CD4-positive, alpha-beta T cell (primary cell): Measurements from ENCODE around the gene ABHD5. TPM values are rescaled to one million over a fixed set of nuclear protein-coding genes. Genes with fewer than 3 reads are reported as not detected.

Source experiments
- ATAC-seq: fragments of 200-7000 bp; cut with Tn5 transposase; one replicate; pipeline ENCODE4 v1.10.0; 2022; ENCODE audit warnings: mild to moderate bottlenecking; ENCODE audit not compliant: poor library complexity
- CTCF ChIA-PET: fragments of 350-600 bp; sonication (Branson Sonifier 250); formaldehyde crosslinking; loops from one replicate; lab custom pipeline; 2021; ENCODE audit warnings: antibody characterized with exemption, inconsistent platforms; lab: Charles Lee
- POLR2A ChIA-PET: fragments of 350-600 bp; sonication (Branson Sonifier 250); formaldehyde crosslinking; loops from one replicate; lab custom pipeline; 2021; ENCODE audit warnings: antibody characterized with exemption, inconsistent platforms; lab: Charles Lee
- DNase-seq, 14 experiments: peaks; one replicate each; pipeline ENCODE4 v3.0.0-alpha.2; 2013 to 2020; ENCODE audit warnings: mixed read lengths in 2 of 14
- H3K27ac ChIP-seq, 2 donors: one replicate each; pipeline versions ENCODE4 v1.5.1 to v1.7.0; 2013; ENCODE audit warnings: low read length in 2 of 2, low read depth in 1 of 2, mild to moderate bottlenecking in 1 of 2
- H3K27me3 ChIP-seq, 2 experiments: 1 replicate in 1 of 2; 2 replicates in 1 of 2; pipeline versions ENCODE4 v1.6.1 to v1.7.0; 2013; ENCODE audit warnings: low read length in 2 of 2, control low read depth in 1 of 2, mild to moderate bottlenecking in 1 of 2, moderate library complexity in 1 of 2; ENCODE audit not compliant: insufficient read depth in 2 of 2, control insufficient read depth in 1 of 2
- H3K36me3 ChIP-seq: one replicate; pipeline ENCODE4 v1.6.1; 2013; ENCODE audit warnings: low read length, control low read depth; ENCODE audit not compliant: insufficient read depth
- H3K4me1 ChIP-seq: one replicate; pipeline ENCODE4 v1.6.1; 2013; ENCODE audit warnings: low read length, control low read depth; ENCODE audit not compliant: insufficient read depth
- H3K4me3 ChIP-seq: one replicate; pipeline ENCODE4 v1.5.1; 2013; ENCODE audit warnings: mild to moderate bottlenecking, low read length, moderate library complexity
- H3K9me3 ChIP-seq, 2 experiments: 1 replicate in 1 of 2; 2 replicates in 1 of 2; pipeline versions ENCODE4 v1.6.1 to v1.7.0; 2013; ENCODE audit warnings: low read length in 2 of 2, mild to moderate bottlenecking in 2 of 2, control low read depth in 1 of 2, moderate library complexity in 1 of 2; ENCODE audit not compliant: control insufficient read depth in 1 of 2, insufficient read depth in 1 of 2
- H3K27ac Mint-ChIP-seq: one replicate; pipeline ENCODE4 v1.8.0; 2020; ENCODE audit warnings: mixed read lengths
- H3K27me3 Mint-ChIP-seq: one replicate; pipeline ENCODE4 v1.8.0; 2021; ENCODE audit warnings: mixed read lengths
- H3K36me3 Mint-ChIP-seq: one replicate; pipeline ENCODE4 v1.8.0; 2021; ENCODE audit warnings: low read depth, mixed read lengths
- H3K4me1 Mint-ChIP-seq: one replicate; pipeline ENCODE4 v1.8.0; 2021; ENCODE audit warnings: low read depth, mixed read lengths
- H3K4me3 Mint-ChIP-seq: one replicate; pipeline ENCODE4 v1.8.0; 2020; ENCODE audit warnings: mild to moderate bottlenecking, mixed read lengths
- H3K9me3 Mint-ChIP-seq: one replicate; pipeline ENCODE4 v1.8.0; 2020; ENCODE audit warnings: mixed read lengths
- CTCF ChIP-seq: fragments of 200-600 bp; IDR thresholded peaks from one replicate; pipeline ENCODE4 v1.8.0; 2022; ENCODE audit warnings: antibody characterized with exemption, mild to moderate bottlenecking
- intact Hi-C, 2 experiments: fragments of 100-400 bp; cut with DNase I in 1 of 2; cut with micrococcal nuclease in 1 of 2; formaldehyde crosslinking; loops; one replicate each; pipeline versions ENCODE4 v1.15.1 to v1.9.0; 2023 to 2025; cut with DNase I, micrococcal nuclease
- total RNA-seq, 174 experiments: library from RNA in 2 of 174; stranded (reverse) in 2 of 174; gene quantifications; one replicate each; pipeline ENCODE4 v1.2.3 and lab custom pipeline; 2021 to 2026

Gene ABHD5
- total RNA-seq, 2 experiments from 2014 or later = 6.4 to 9.3 TPM

- peaks cover 18% of the 10 kb centered on the region for H3K4me1 ChIP-seq
Measured at GRCh38 chr3:43692085-43692855, 1.5 kb downstream of the ABHD5 start.

GRCh38 chr3:43692971-43693370 lies 2.2 kb downstream of the ABHD5 start:
- Histone ChIP-seq H3K4me1 (peaks cover 18% of the 10 kb centered on the region), H3K36me3 (no peaks in the 10 kb centered on the region), H3K27me3 (no peaks in the 10 kb centered on the region), H3K4me3 (no peak overlapping the region), H3K27ac (no peak overlapping the region), H3K9me3 (no peaks in the 10 kb centered on the region)
- H3K4me3 Mint-ChIP-seq = peak overlapping the region; percentile 84
- CTCF ChIA-PET = interaction anchor here (0.7 kb wide), 1 partner anchor 1280 kb away, joined by 3 read pairs; no protein-coding TSS in a partner anchor
- no peak for ATAC-seq
- no peak for TF ChIP-seq CTCF
- H3K27me3 Mint-ChIP-seq = no peaks in the 10 kb centered on the region
- peaks cover 33% of the 10 kb centered on the region for H3K4me1 Mint-ChIP-seq
- POLR2A ChIA-PET = interaction anchor here (1.0 kb wide), 1 partner anchor 160 kb away, joined by 3 read pairs; no protein-coding TSS in a partner anchor
- H3K36me3 Mint-ChIP-seq = peaks cover 8% of the 10 kb centered on the region
- intact Hi-C loops = loop anchor here (5.0 to 10.0 kb wide), 4 partner anchors 71 to 814 kb away; partner anchors contain the start of genes ANO10 (in 1 of the 2), POMGNT2 (in 1 of the 2) and TCAIM (in 1 of the 2)
- no peaks in the 10 kb centered on the region for H3K9me3 Mint-ChIP-seq
- peak overlapping the region; percentile 48 for H3K27ac Mint-ChIP-seq
- no peak for DNase-seq

More at GRCh38 chr3:43692085-43692855, 1.5 kb downstream of the ABHD5 start:
- intact Hi-C loops = loop anchor here (5.0 to 10.0 kb wide), 4 partner anchors 70 to 815 kb away; partner anchors contain the start of genes ANO10 (in 1 of the 2), POMGNT2 (in 1 of the 2) and TCAIM (in 1 of the 2)
- Histone ChIP-seq H3K4me3 (no peak overlapping the region), H3K27ac (no peak overlapping the region), H3K9me3 (no peaks in the 10 kb centered on the region), H3K27me3 (no peaks in the 10 kb centered on the region), H3K36me3 (no peaks in the 10 kb centered on the region)
- H3K4me3 Mint-ChIP-seq = peak overlapping the region; percentile 84
- POLR2A ChIA-PET = interaction anchor here (0.6 kb wide), 1 partner anchor 70 kb away, joined by 3 read pairs; no protein-coding TSS in a partner anchor
- no peaks in the 10 kb centered on the region for H3K27me3 Mint-ChIP-seq
- peaks cover 8% of the 10 kb centered on the region for H3K36me3 Mint-ChIP-seq
- H3K9me3 Mint-ChIP-seq = no peaks in the 10 kb centered on the region
- H3K4me1 Mint-ChIP-seq = peaks cover 33% of the 10 kb centered on the region
- ATAC-seq (no peak), DNase-seq (peak in 1 of 14 experiments; percentile 15)
- peak overlapping the region; percentile 48 for H3K27ac Mint-ChIP-seq
- CTCF ChIA-PET = no interaction called here
- no peak for TF ChIP-seq CTCF

GRCh38 chr3:43693594-43693993 lies 2.9 kb downstream of the ABHD5 start:
- no peak for DNase-seq

More at GRCh38 chr3:43693594-43693993, 2.9 kb downstream of the ABHD5 start:
- Mint-ChIP-seq H3K9me3 (no peaks in the 10 kb centered on the region), H3K27ac (no peak overlapping the region), H3K27me3 (no peaks in the 10 kb centered on the region), H3K4me1 (peaks cover 33% of the 10 kb centered on the region), H3K36me3 (peaks cover 8% of the 10 kb centered on the region), H3K4me3 (peak overlapping the region; percentile 70)
- no peak for TF ChIP-seq CTCF
- H3K9me3 ChIP-seq = no peaks in the 10 kb centered on the region
- H3K4me3 ChIP-seq = no peak overlapping the region
- no peaks in the 10 kb centered on the region for H3K27me3 ChIP-seq
- H3K27ac ChIP-seq = no peak overlapping the region
- ATAC-seq = no peak
- ChIA-PET CTCF (interaction anchor here (0.7 to 1.4 kb wide), 2 partner anchors 316 to 1280 kb away, joined by 3 read pairs; no protein-coding TSS in a partner anchor), POLR2A (interaction anchor here (1.0 kb wide), 1 partner anchor 160 kb away, joined by 3 read pairs; no protein-coding TSS in a partner anchor)
- intact Hi-C loops = loop anchor here (5.0 to 10.0 kb wide), 4 partner anchors 71 to 814 kb away; partner anchors contain the start of genes ANO10 (in 1 of the 2), POMGNT2 (in 1 of the 2) and TCAIM (in 1 of the 2)
- H3K4me1 ChIP-seq = peaks cover 18% of the 10 kb centered on the region
- no peaks in the 10 kb centered on the region for H3K36me3 ChIP-seq
